NT2/D1 (cell line): ENCODE data around the gene NADK2.

Source experiments
- SUZ12 ChIP-seq: IDR thresholded peaks from 2 replicates; pipeline ENCODE4 v1.6.1; 2011; ENCODE audit not compliant: insufficient read length, insufficient read depth; ENCODE audit errors: extremely low read depth
- ZNF274 ChIP-seq: IDR thresholded peaks from 2 replicates; pipeline ENCODE4 v1.6.1; 2011; ENCODE audit warnings: mild to moderate bottlenecking, low read depth, low read length

DNA sequence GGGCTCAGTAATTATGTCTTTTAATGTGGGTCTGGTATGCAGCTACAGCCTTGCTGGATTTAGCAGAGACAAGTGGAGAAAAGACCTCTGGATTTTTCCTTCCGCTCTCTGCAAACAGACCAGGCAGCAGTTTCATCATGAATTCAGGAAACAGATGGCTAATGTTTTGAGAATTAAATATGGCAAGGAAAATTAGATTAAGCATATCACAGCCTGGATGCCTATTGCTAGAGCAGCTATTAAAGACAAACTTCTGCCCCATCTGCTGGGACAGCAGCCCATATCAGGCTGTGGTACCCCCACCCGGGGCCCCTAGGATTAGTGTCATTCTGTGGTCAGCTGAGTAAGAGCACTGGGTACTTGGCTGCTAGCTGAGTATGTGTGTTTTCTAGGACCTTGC lies 83.6 kb downstream of the NADK2 start:
- no peak for TF ChIP-seq ZNF274
- TF ChIP-seq SUZ12 = no peak
